GM21529 (cell line): ENCODE data around the gene ISL1.

ENCODE experiments used
- ATAC-seq: cut with Tn5 transposase; IDR thresholded peaks from one replicate; pipeline ENCODE4 v1.9.1; 2021; ENCODE audit not compliant: unreplicated experiment

Gene ISL1

GRCh38 chr5:51383131-51384121 is at the start of gene ISL1:
Gene ISL1, plus strand, starts transcription at chr5:51383448. Its CDS starts 224 bp downstream, at chr5:51383672.
- no peak for ATAC-seq

GRCh38 chr5:51336878-51337277 is 46.4 kb upstream of the ISL1 start:
- ATAC-seq = no peak

- no peak for ATAC-seq
Measured at GRCh38 chr5:51345106-51345505, 38.1 kb upstream of the ISL1 start.

GRCh38 chr5:51347157-51347556 is 36.1 kb upstream of the ISL1 start:
- no peak for ATAC-seq

- no peak for ATAC-seq
Measured at GRCh38 chr5:51347704-51348103, 35.5 kb upstream of the ISL1 start.

- ATAC-seq = no peak
Measured at GRCh38 chr5:51371052-51371451, 12.2 kb upstream of the ISL1 start.

- no peak for ATAC-seq
Measured at GRCh38 chr5:51373880-51374523, 9.2 kb upstream of the ISL1 start.

GRCh38 chr5:51375084-51375483 is 8.2 kb upstream of the ISL1 start:
- ATAC-seq = no peak

- no peak for ATAC-seq
Measured at GRCh38 chr5:51376509-51376908, 6.7 kb upstream of the ISL1 start.

GRCh38 chr5:51377151-51378060 is 5.8 kb upstream of the ISL1 start:
- no peak for ATAC-seq

- no peak for ATAC-seq
Measured at GRCh38 chr5:51378061-51378409, 5.2 kb upstream of the ISL1 start.

- no peak for ATAC-seq
Measured at GRCh38 chr5:51378448-51379330, 4.6 kb upstream of the ISL1 start.

GRCh38 chr5:51379331-51379700 is 3.9 kb upstream of the ISL1 start:
- ATAC-seq = no peak

- ATAC-seq = no peak
Measured at GRCh38 chr5:51380603-51381207, 2.5 kb upstream of the ISL1 start.

GRCh38 chr5:51381761-51382474 is 1.3 kb upstream of the ISL1 start:
- no peak for ATAC-seq

GRCh38 chr5:51382521-51383130 is 622 bp upstream of the ISL1 start:
- ATAC-seq = no peak

- ATAC-seq = no peak
Measured at GRCh38 chr5:51384281-51384840, 1.1 kb downstream of the ISL1 start.

- no peak for ATAC-seq
Measured at GRCh38 chr5:51385216-51385615, 2.0 kb downstream of the ISL1 start.
